HCT116 (cell line): ENCODE data around the gene GALNT5. TPM values are rescaled to one million over a fixed set of nuclear protein-coding genes. Genes with fewer than 3 reads are reported as not detected.

Experiments used
- ATAC-seq: fragments of 200-7000 bp; cut with Tn5 transposase; 2 replicates; pipeline ENCODE4 v1.9.1; 2020; ENCODE audit warnings: mild to moderate bottlenecking, moderate library complexity
- BruUV-seq: library from RNA; stranded (reverse); fragments of 400-500 nt; replicated peaks from 2 replicates; lab custom pipeline; 2021; lab: Mats Ljungman, UMichigan
- CTCF ChIA-PET: fragments of 300-600 bp; sonication (Branson Sonifier 250); formaldehyde crosslinking; loops from one replicate; lab custom pipeline; 2021; ENCODE audit warnings: antibody characterized with exemption; lab: Charles Lee
- POLR2A ChIA-PET: fragments of 300-600, 350-600 bp; sonication (Branson Sonifier 250); formaldehyde crosslinking; loops from one replicate; lab custom pipeline; 2021; ENCODE audit warnings: antibody characterized with exemption; lab: Charles Lee
- RAD21 ChIA-PET, 2 experiments: fragments of 300-600 bp; sonication (Branson Sonifier 250); formaldehyde crosslinking; loops; one replicate each; lab custom pipeline; 2023; ENCODE audit warnings: low total read pairs in 2 of 2; ENCODE audit not compliant: uncharacterized antibody in 2 of 2, unreplicated experiment in 2 of 2, low non-redundant PET in 1 of 2; lab: Charles Lee
- DNase-seq: peaks from one replicate; pipeline ENCODE4 v3.0.0-alpha.2; 2010; ENCODE audit warnings: low read depth, low spot score
- H2AFZ ChIP-seq: fragments of 200-600 bp; shearing (Covaris generic), sonication (generic); 2 replicates; pipeline ENCODE4 v1.6.1; 2017; ENCODE audit warnings: low read depth, mixed run types, mixed read lengths, antibody characterized with exemption, low read length; ENCODE audit not compliant: poor library complexity, severe bottlenecking
- H3K27ac ChIP-seq: 2 replicates; pipeline ENCODE4 v1.5.1; 2012; ENCODE audit warnings: low read depth, low read length
- H3K27me3 ChIP-seq: fragments of 200-600 bp; sonication (generic); 2 replicates; pipeline ENCODE4 v1.6.1; 2016; ENCODE audit warnings: mixed run types, low read length, mixed read lengths; ENCODE audit not compliant: insufficient read depth
- H3K36me3 ChIP-seq, 2 experiments: fragments of 200-500 bp in 1 of 2; fragments of 200-600 bp in 1 of 2; sonication (Bioruptor generic) in 1 of 2; sonication (generic) in 1 of 2; 2 replicates each; pipeline versions ENCODE4 v1.5.1 to v1.6.1; 2014 to 2016; ENCODE audit warnings: low read length in 2 of 2, inconsistent platforms in 1 of 2, mixed read lengths in 1 of 2, mixed run types in 1 of 2; ENCODE audit not compliant: insufficient read depth in 2 of 2, control insufficient read depth in 1 of 2
- H3K4me1 ChIP-seq, 2 experiments: fragments of 200-600 bp in 1 of 2; sonication (generic) in 1 of 2; 2 replicates each; pipeline versions ENCODE4 v1.5.1 to v1.6.1; 2012 to 2017; ENCODE audit warnings: low read length in 2 of 2, inconsistent platforms in 1 of 2, mild to moderate bottlenecking in 1 of 2, mixed read lengths in 1 of 2, mixed run types in 1 of 2, moderate library complexity in 1 of 2; ENCODE audit not compliant: insufficient read depth in 2 of 2, control insufficient read depth in 1 of 2
- H3K4me2 ChIP-seq: fragments of 200-600 bp; sonication (generic); 2 replicates; pipeline ENCODE4 v1.6.1; 2017; ENCODE audit warnings: mixed run types, low read length, mixed read lengths
- H3K4me3 ChIP-seq, 2 experiments: fragments of 200-600 bp in 1 of 2; sonication (generic) in 1 of 2; replicated peaks in 1 of 2; 2 replicates each; pipeline ENCODE4 v1.5.1; 2011 to 2016; ENCODE audit warnings: low read length in 2 of 2, control low read depth in 1 of 2, low read depth in 1 of 2, mild to moderate bottlenecking in 1 of 2, mixed read lengths in 1 of 2, mixed run types in 1 of 2
- H3K79me2 ChIP-seq: fragments of 200-600 bp; sonication (generic); 2 replicates; pipeline ENCODE4 v1.6.1; 2017; ENCODE audit warnings: mild to moderate bottlenecking, mixed run types, low read length, moderate library complexity, mixed read lengths; ENCODE audit not compliant: insufficient read depth
- H3K9ac ChIP-seq: fragments of 200-600 bp; sonication (generic); 2 replicates; pipeline ENCODE4 v1.6.1; 2016; ENCODE audit warnings: low read length, mixed read lengths
- H3K9me2 ChIP-seq: fragments of 200-600 bp; sonication (generic), shearing (Covaris generic); 2 replicates; pipeline ENCODE4 v1.6.1; 2017; ENCODE audit warnings: mixed run types, mild to moderate bottlenecking, moderate library complexity; ENCODE audit not compliant: insufficient read depth
- H3K9me3 ChIP-seq, 2 experiments: fragments of 200-500 bp in 1 of 2; fragments of 200-600 bp in 1 of 2; sonication (Bioruptor generic) in 1 of 2; sonication (generic) in 1 of 2; 2 replicates each; pipeline ENCODE4 v1.6.1; 2014 to 2017; ENCODE audit warnings: low read length in 2 of 2, mixed read lengths in 2 of 2, inconsistent platforms in 1 of 2, low read depth in 1 of 2, mild to moderate bottlenecking in 1 of 2, mixed run types in 1 of 2, moderate library complexity in 1 of 2; ENCODE audit not compliant: control insufficient read depth in 1 of 2, insufficient read depth in 1 of 2
- H4K20me1 ChIP-seq: fragments of 200-600 bp; sonication (generic), shearing (Covaris generic); 2 replicates; pipeline ENCODE4 v1.6.1; 2017; ENCODE audit warnings: mixed run types, mild to moderate bottlenecking, moderate library complexity; ENCODE audit not compliant: insufficient read depth
- ATF3 ChIP-seq: IDR thresholded peaks from 2 replicates; pipeline ENCODE4 v1.6.1; 2012
- CBX3 ChIP-seq: IDR thresholded peaks from 2 replicates; pipeline ENCODE4 v1.6.1; 2012; ENCODE audit warnings: low read depth
- CEBPB ChIP-seq: IDR thresholded peaks from 2 replicates; pipeline ENCODE4 v1.6.1; 2012; ENCODE audit warnings: low read depth
- ELF1 ChIP-seq: IDR thresholded peaks from 2 replicates; pipeline ENCODE4 v1.6.1; 2012; ENCODE audit warnings: low read depth, borderline replicate concordance
- EZH2 ChIP-seq: fragments of 200-600 bp; sonication (generic); IDR thresholded peaks from 2 replicates; pipeline ENCODE4 v1.6.1; 2017; ENCODE audit warnings: antibody characterized with exemption, mixed run types
- EZH2phosphoT487 ChIP-seq: fragments of 200-600 bp; IDR thresholded peaks from 2 replicates; pipeline ENCODE4 v1.6.1; 2018; ENCODE audit warnings: antibody characterized with exemption, borderline replicate concordance
- FOSL1 ChIP-seq: IDR thresholded peaks from 2 replicates; pipeline ENCODE4 v1.6.1; 2012; ENCODE audit warnings: low read depth
- REST ChIP-seq: IDR thresholded peaks from 2 replicates; pipeline ENCODE4 v1.6.1; 2012; ENCODE audit warnings: low read depth
- SP1 ChIP-seq: IDR thresholded peaks from 2 replicates; pipeline ENCODE4 v1.6.1; 2012; ENCODE audit warnings: low read depth
- ZFX ChIP-seq: fragments of 450-650 bp; IDR thresholded peaks from 2 replicates; pipeline ENCODE4 v1.6.1; 2017
- ZNF274 ChIP-seq: fragments of 200-500 bp; sonication (Bioruptor generic); IDR thresholded peaks from 2 replicates; pipeline ENCODE4 v1.6.1; 2014; ENCODE audit warnings: mild to moderate bottlenecking, low read depth, low read length, inconsistent platforms
- intact Hi-C: fragments of 100-400 bp; cut with micrococcal nuclease; formaldehyde crosslinking; loops from 2 replicates; pipeline ENCODE4 v1.10.0; 2022
- total RNA-seq: library from RNA; stranded (reverse); gene quantifications from one replicate; pipeline ENCODE4 v1.2.1, GENCODE V29; 2021; ENCODE audit not compliant: unreplicated experiment

The GALNT5 gene
- total RNA-seq, 1 experiment from 2014 or later, result 3.9 TPM

GRCh38 chr2:157220502-157220901 is 37.0 kb upstream of the GALNT5 start:
- H3K4me3 ChIP-seq, result no peak overlapping the region
- no peak overlapping the region for H3K27ac ChIP-seq
- TF ChIP-seq REST, result no peak
- no peak for TF ChIP-seq CEBPB
- TF ChIP-seq SP1, result no peak
- no peak for TF ChIP-seq ZFX
- no peak for TF ChIP-seq ELF1
- no peak for TF ChIP-seq ATF3
- TF ChIP-seq FOSL1, result no peak
- TF ChIP-seq ZNF274, result no peak
- TF ChIP-seq EZH2, result no peak
- TF ChIP-seq EZH2phosphoT487, result no peak
- no peak for TF ChIP-seq CBX3
- TF ChIP-seq, all 23 proteins: peak for 0
- Histone ChIP-seq H3K9me3 (no peaks in the 10 kb centered on the region), H3K36me3 (no peaks in the 10 kb centered on the region), H3K9ac (no peak overlapping the region), H3K9me2 (no peaks in the 10 kb centered on the region), H3K27me3 (no peaks in the 10 kb centered on the region), H4K20me1 (no peaks in the 10 kb centered on the region), H2AFZ (no peak overlapping the region), H3K4me2 (no peak overlapping the region), H3K79me2 (no peaks in the 10 kb centered on the region), H3K4me1 (no peaks in the 10 kb centered on the region)
- DNase-seq, result no peak
- no TSS peak for BruUV-seq
- ATAC-seq, result no peak
- intact Hi-C loops, result no loop called here
- ChIA-PET RAD21 (no interaction called here), CTCF (no interaction called here), POLR2A (no interaction called here)
